HFFc6 (cell line): Measurements from ENCODE around the gene ACSM4. TPM values are rescaled to one million over a fixed set of nuclear protein-coding genes. Genes with fewer than 3 reads are reported as not detected.

Experiments used
- DNase-seq: peaks from one replicate; pipeline ENCODE4 v3.0.0-alpha.2; 2018
- H3K27ac Mint-ChIP-seq: 2 replicates; pipeline ENCODE4 v1.8.0; 2020; ENCODE audit warnings: mild to moderate bottlenecking, mixed read lengths
- H3K27me3 Mint-ChIP-seq: 2 replicates; pipeline ENCODE4 v1.8.0; 2021; ENCODE audit warnings: mild to moderate bottlenecking, moderate library complexity, mixed read lengths; ENCODE audit not compliant: insufficient read depth
- H3K36me3 Mint-ChIP-seq: 2 replicates; pipeline ENCODE4 v1.8.0; 2021; ENCODE audit warnings: low read depth, mixed read lengths
- H3K4me1 Mint-ChIP-seq: 2 replicates; pipeline ENCODE4 v1.8.0; 2020; ENCODE audit warnings: low read depth, mixed read lengths
- H3K4me3 Mint-ChIP-seq: 2 replicates; pipeline ENCODE4 v1.8.0; 2020; ENCODE audit warnings: mild to moderate bottlenecking, moderate library complexity, mixed read lengths
- H3K9me3 Mint-ChIP-seq: 2 replicates; pipeline ENCODE4 v1.8.0; 2020; ENCODE audit warnings: mild to moderate bottlenecking, mixed read lengths
- CTCF ChIP-seq: fragments of 200-600 bp; sonication (generic); IDR thresholded peaks from 2 replicates; pipeline ENCODE4 v1.5.0; 2021; ENCODE audit warnings: antibody characterized with exemption, mild to moderate bottlenecking
- total RNA-seq, 6 experiments: library from RNA; stranded (reverse); fragmentation: NEBNext Ultra II Directional; extraction: Animal tissue kit (Norgen Biotek cat#: 25700); gene quantifications; 2 replicates in 1 of 6; 3 replicates in 5 of 6; pipeline ENCODE4 v1.2.3, GENCODE V29; 2021

Gene ACSM4
- total RNA-seq, 6 experiments from 2014 or later: not detected

- Mint-ChIP-seq H3K9me3 (peaks cover 6% of the 10 kb centered on the region), H3K4me3 (no peak overlapping the region), H3K27me3 (peaks cover 13% of the 10 kb centered on the region), H3K4me1 (no peaks in the 10 kb centered on the region), H3K36me3 (peaks cover 2% of the 10 kb centered on the region; the same call in 1 of the 2 replicates), H3K27ac (no peak overlapping the region)
- no peak for DNase-seq
- TF ChIP-seq CTCF: no peak
Observed at GRCh38 chr12:7295529-7295928, 8.3 kb upstream of the ACSM4 start.

GRCh38 chr12:7297865-7298264, 6.0 kb upstream of the ACSM4 start:
- H3K4me3 Mint-ChIP-seq: no peak overlapping the region
- no peaks in the 10 kb centered on the region for H3K36me3 Mint-ChIP-seq
- no peak for TF ChIP-seq CTCF
- H3K27ac Mint-ChIP-seq: no peak overlapping the region
- no peak for DNase-seq
- H3K27me3 Mint-ChIP-seq: peaks cover 13% of the 10 kb centered on the region
- no peaks in the 10 kb centered on the region for H3K4me1 Mint-ChIP-seq
- no peaks in the 10 kb centered on the region for H3K9me3 Mint-ChIP-seq

GRCh38 chr12:7302266-7302986, 1.4 kb upstream of the ACSM4 start:
- Mint-ChIP-seq H3K9me3 (no peaks in the 10 kb centered on the region), H3K4me3 (no peak overlapping the region)
- DNase-seq: no peak

GRCh38 chr12:7303230-7303629, 642 bp upstream of the ACSM4 start:
- Mint-ChIP-seq H3K4me1 (no peaks in the 10 kb centered on the region), H3K4me3 (no peak overlapping the region), H3K9me3 (no peaks in the 10 kb centered on the region), H3K36me3 (no peaks in the 10 kb centered on the region), H3K27me3 (peaks cover 18% of the 10 kb centered on the region), H3K27ac (no peak overlapping the region)
- no peak for DNase-seq
- no peak for TF ChIP-seq CTCF

More at GRCh38 chr12:7302266-7302986, 1.4 kb upstream of the ACSM4 start:
- no peak for TF ChIP-seq CTCF
- no peaks in the 10 kb centered on the region for H3K4me1 Mint-ChIP-seq
- H3K27ac Mint-ChIP-seq: no peak overlapping the region
- H3K27me3 Mint-ChIP-seq: peaks cover 24% of the 10 kb centered on the region
- no peaks in the 10 kb centered on the region for H3K36me3 Mint-ChIP-seq

GRCh38 chr12:7304456-7304855, 584 bp downstream of the ACSM4 start:
- Mint-ChIP-seq H3K4me1 (no peaks in the 10 kb centered on the region), H3K27ac (no peak overlapping the region), H3K36me3 (no peaks in the 10 kb centered on the region), H3K27me3 (peaks cover 15% of the 10 kb centered on the region), H3K4me3 (no peak overlapping the region), H3K9me3 (no peaks in the 10 kb centered on the region)
- no peak for DNase-seq
- no peak for TF ChIP-seq CTCF
